Uterus (tissue), 4 donors: ENCODE results near the gene KRT84. TPM values are rescaled to one million over a fixed set of nuclear protein-coding genes. Genes with fewer than 3 reads are reported as not detected.

Experiments used
- DNase-seq, 2 donors: peaks; one replicate each; pipeline ENCODE4 v3.0.0-alpha.2; 2019 to 2020
- H3K27ac ChIP-seq, 2 donors: fragments of 200-600 bp; sonication (generic); 1 replicate in 1 of 2; 2 replicates in 1 of 2; pipeline ENCODE4 v1.5.1; 2016 to 2018
- H3K27me3 ChIP-seq, 2 donors: fragments of 200-600 bp; sonication (generic); one replicate each; pipeline ENCODE4 v1.5.1; 2018 to 2019; ENCODE audit warnings: control low read depth in 1 of 2
- H3K36me3 ChIP-seq, 2 donors: fragments of 200-600 bp; sonication (generic); one replicate each; pipeline ENCODE4 v1.5.1; 2019; ENCODE audit warnings: control low read depth in 1 of 2
- H3K4me1 ChIP-seq, 2 donors: fragments of 200-600 bp; sonication (generic); one replicate each; pipeline ENCODE4 v1.5.1; 2018 to 2019; ENCODE audit warnings: control low read depth in 1 of 2
- H3K4me3 ChIP-seq, 2 donors: fragments of 200-600 bp; sonication (generic); 1 replicate in 1 of 2; 2 replicates in 1 of 2; pipeline ENCODE4 v1.5.1; 2018 to 2019; ENCODE audit warnings: mild to moderate bottlenecking in 1 of 2
- H3K9me3 ChIP-seq, 2 donors: fragments of 200-600 bp; sonication (generic); one replicate each; pipeline ENCODE4 v1.5.1; 2019; ENCODE audit warnings: control low read depth in 1 of 2
- POLR2A ChIP-seq, 2 donors: fragments of 450-650 bp; IDR thresholded peaks; one replicate each; pipeline ENCODE4 v1.6.1; 2016; ENCODE audit warnings: antibody characterized with exemption in 2 of 2, mild to moderate bottlenecking in 1 of 2, moderate library complexity in 1 of 2
- intact Hi-C: fragments of 100-400 bp; cut with DNase I; formaldehyde crosslinking; loops from one replicate; pipeline ENCODE4 v1.15.1; 2023; ENCODE audit warnings: low total_unique reads
- total RNA-seq, 4 donors: library from RNA; depleted of rRNA in 3 of 4; stranded (reverse); fragments of >200 nt in 3 of 4; gene quantifications; one replicate each; pipeline versions ENCODE4 v1.1.0 to v1.2.4, GENCODE V29; 2014 to 2023
- TF ChIP-seq, protein P1 (sequence below), 4 experiments: fragments of 200-600 bp in 2 of 4; fragments of 450-650 bp in 2 of 4; sonication (generic) in 2 of 4; IDR thresholded peaks; one replicate each; pipeline ENCODE4 v1.5.1; 2016 to 2019; ENCODE audit warnings: antibody characterized with exemption in 4 of 4, mild to moderate bottlenecking in 2 of 4, moderate library complexity in 1 of 4
- donor health status: DM: yes; HTN: yes; CAD: no.

The KRT84 gene
- total RNA-seq, 4 donors from 2014 or later = 0.14 TPM; not detected in 3

DNA sequence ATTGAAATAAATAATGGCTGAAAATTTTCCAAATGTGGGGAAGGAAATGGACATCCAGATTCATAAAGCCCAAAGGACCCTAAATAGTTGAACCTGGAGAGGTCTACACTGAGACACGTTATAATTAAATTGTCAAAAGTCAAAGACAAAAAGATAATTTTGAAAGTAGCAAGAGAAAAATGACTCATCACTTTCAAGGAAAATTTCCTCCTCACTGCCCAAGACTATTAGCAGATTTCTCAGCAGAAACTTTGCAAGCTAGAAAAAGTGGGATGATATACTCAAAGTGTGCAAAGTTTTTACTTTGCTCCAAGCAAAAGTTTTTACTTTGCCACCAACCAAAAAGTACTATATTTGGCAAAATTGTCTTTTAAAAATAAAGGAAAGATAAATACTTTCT, 48.4 kb downstream of the KRT84 start:
- Histone ChIP-seq H3K27ac (no peak overlapping the region), H3K4me1 (no peaks in the 10 kb centered on the region), H3K36me3 (no peaks in the 10 kb centered on the region), H3K4me3 (no peak overlapping the region), H3K27me3 (no peaks in the 10 kb centered on the region), H3K9me3 (peaks cover 0 to 4% of the 10 kb centered on the region in 2 donors)
- intact Hi-C loops = no loop called here
- DNase-seq = no peak
- TF ChIP-seq POLR2A (IDR thresholded peaks at IDR 0.05) = no peak
- TF ChIP-seq, protein P1, sequence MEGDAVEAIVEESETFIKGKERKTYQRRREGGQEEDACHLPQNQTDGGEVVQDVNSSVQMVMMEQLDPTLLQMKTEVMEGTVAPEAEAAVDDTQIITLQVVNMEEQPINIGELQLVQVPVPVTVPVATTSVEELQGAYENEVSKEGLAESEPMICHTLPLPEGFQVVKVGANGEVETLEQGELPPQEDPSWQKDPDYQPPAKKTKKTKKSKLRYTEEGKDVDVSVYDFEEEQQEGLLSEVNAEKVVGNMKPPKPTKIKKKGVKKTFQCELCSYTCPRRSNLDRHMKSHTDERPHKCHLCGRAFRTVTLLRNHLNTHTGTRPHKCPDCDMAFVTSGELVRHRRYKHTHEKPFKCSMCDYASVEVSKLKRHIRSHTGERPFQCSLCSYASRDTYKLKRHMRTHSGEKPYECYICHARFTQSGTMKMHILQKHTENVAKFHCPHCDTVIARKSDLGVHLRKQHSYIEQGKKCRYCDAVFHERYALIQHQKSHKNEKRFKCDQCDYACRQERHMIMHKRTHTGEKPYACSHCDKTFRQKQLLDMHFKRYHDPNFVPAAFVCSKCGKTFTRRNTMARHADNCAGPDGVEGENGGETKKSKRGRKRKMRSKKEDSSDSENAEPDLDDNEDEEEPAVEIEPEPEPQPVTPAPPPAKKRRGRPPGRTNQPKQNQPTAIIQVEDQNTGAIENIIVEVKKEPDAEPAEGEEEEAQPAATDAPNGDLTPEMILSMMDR (IDR thresholded peaks at IDR 0.05) = no peak

DNA sequence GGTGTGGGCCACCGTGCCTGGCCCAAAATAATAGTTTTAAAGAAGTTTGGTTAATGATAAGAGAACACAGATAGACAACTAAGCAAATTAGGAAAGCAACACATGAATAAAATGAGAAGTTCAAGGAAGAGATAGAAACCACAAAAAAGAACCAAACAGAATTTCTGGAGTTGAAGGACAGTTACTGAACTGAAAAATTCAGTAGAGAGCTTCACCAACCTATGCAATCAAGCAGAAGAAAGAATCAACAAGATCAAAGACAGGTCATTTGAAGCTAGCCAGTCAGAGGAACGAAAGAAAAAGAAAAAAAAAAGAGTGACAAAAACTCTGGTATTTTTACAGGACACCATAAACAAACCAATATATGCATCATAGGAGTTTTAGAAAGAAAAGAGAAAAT, 48.8 kb downstream of the KRT84 start:
- Histone ChIP-seq H3K27me3 (no peaks in the 10 kb centered on the region), H3K4me3 (no peak overlapping the region), H3K27ac (no peak overlapping the region), H3K36me3 (no peaks in the 10 kb centered on the region), H3K9me3 (peaks cover 0 to 4% of the 10 kb centered on the region in 2 donors), H3K4me1 (no peaks in the 10 kb centered on the region)
- intact Hi-C loops = no loop called here
- TF ChIP-seq, protein P1 (IDR thresholded peaks at IDR 0.05) = no peak
- TF ChIP-seq POLR2A (IDR thresholded peaks at IDR 0.05) = no peak
- DNase-seq = no peak

DNA sequence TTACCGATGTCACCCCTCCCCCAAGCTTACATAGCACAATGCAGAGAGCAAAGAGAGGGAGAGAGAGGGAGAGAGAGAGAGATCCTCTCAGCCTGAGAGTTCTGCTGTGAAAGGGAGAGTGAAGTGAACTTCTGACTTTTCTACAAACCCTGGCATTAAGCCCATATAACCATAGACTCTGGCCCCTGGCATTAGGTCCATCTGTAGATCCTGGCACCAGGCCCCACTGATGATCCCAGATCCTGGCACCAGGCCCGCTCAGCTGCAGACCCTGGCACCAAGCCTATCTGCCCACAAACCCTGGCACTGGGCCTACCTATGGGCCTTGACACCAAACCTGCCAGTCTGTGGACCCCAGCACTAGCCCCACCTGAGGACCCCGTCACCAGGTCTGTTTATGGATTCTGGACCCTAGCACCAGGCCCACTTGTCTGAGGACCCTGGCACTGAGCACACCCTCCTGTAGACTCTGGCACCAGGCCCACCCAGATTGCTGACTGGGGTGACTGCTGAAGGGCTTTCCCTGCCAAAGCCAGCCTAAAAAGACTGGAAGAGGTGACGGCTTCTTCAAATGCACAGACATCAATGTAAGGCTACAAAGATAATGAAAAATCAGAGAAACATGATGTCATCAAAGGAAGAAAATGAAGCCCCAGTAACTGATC, 49.7 kb downstream of the KRT84 start:
- DNase-seq = no peak
- H3K4me1 ChIP-seq = no peaks in the 10 kb centered on the region
- no peaks in the 10 kb centered on the region for H3K27me3 ChIP-seq
- H3K36me3 ChIP-seq = no peaks in the 10 kb centered on the region
- no peak overlapping the region for H3K27ac ChIP-seq
- no peak overlapping the region for H3K4me3 ChIP-seq
- intact Hi-C loops = no loop called here
- H3K9me3 ChIP-seq = peaks cover 0 to 4% of the 10 kb centered on the region in 2 donors
- TF ChIP-seq, protein P1 (IDR thresholded peaks at IDR 0.05) = no peak
- TF ChIP-seq POLR2A (IDR thresholded peaks at IDR 0.05) = no peak

DNA sequence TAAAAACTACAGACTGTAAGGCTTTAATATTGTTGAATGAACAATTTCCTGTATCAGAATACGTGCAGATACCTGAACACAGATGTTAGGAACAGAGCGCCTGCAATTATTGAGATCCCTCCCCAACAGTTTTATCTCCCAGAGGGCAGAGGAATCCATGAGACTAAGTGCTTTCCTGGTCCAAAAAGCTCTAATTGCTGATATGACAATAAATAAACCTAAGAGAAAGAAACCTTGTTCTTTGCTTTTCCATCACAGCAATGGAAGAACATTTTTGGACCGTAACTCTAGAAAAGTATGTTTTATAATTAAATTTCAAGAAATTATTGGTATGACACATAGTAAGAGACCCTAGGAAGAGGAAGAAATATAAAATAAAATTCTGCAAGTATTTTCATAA, 51.3 kb downstream of the KRT84 start:
- Histone ChIP-seq H3K27ac (no peak overlapping the region), H3K9me3 (peaks cover 0 to 4% of the 10 kb centered on the region in 2 donors), H3K4me3 (no peak overlapping the region), H3K27me3 (no peaks in the 10 kb centered on the region), H3K36me3 (no peaks in the 10 kb centered on the region), H3K4me1 (no peaks in the 10 kb centered on the region)
- TF ChIP-seq, protein P1 (IDR thresholded peaks at IDR 0.05) = no peak
- no peak for TF ChIP-seq POLR2A (IDR thresholded peaks at IDR 0.05)
- intact Hi-C loops = no loop called here
- no peak for DNase-seq

DNA sequence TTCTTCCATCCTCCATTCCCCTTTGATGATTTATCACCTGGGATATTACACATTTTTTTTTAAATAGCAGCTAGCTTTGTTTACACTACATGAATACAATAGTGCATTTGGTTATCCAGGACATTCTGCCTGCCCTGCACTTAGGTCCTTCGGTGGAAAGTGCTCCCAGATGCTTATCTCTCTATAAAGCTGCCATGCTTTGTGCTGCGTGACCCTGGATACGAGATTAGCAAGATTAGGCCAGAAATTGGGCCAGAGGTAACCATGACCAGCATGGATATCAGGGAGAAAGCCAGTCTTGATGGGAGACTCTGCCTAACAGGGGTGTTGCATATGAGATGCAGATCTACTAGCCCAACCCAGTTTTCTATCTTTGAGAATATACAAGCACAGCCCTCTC, 52.1 kb downstream of the KRT84 start:
- intact Hi-C loops = no loop called here
- Histone ChIP-seq H3K27me3 (no peaks in the 10 kb centered on the region), H3K4me1 (no peaks in the 10 kb centered on the region), H3K36me3 (no peaks in the 10 kb centered on the region), H3K27ac (no peak overlapping the region), H3K4me3 (no peak overlapping the region), H3K9me3 (peaks cover 0 to 4% of the 10 kb centered on the region in 2 donors)
- TF ChIP-seq, protein P1 (IDR thresholded peaks at IDR 0.05) = no peak
- TF ChIP-seq POLR2A (IDR thresholded peaks at IDR 0.05) = no peak
- DNase-seq = no peak
